Left lung (tissue), 10 donors: ENCODE results near the gene CUTA. TPM values are rescaled to one million over a fixed set of nuclear protein-coding genes. Genes with fewer than 3 reads are reported as not detected.

Source experiments
- ATAC-seq: fragments of 200-7000 bp; cut with Tn5 transposase; one replicate; pipeline ENCODE4 v1.9.1; 2020; ENCODE audit warnings: moderate library complexity
- DNase-seq, 4 donors: peaks; one replicate each; pipeline ENCODE4 v3.0.0-alpha.2; 2013 to 2020
- H3K27ac ChIP-seq, 2 donors: fragments of 200-600 bp; sonication (generic) in 1 of 2; one replicate each; pipeline versions ENCODE4 v1.5.0 to v1.8.0; 2020 to 2021
- H3K27me3 ChIP-seq, 2 donors: fragments of 200-600 bp; sonication (generic) in 1 of 2; one replicate each; pipeline versions ENCODE4 v1.5.0 to v1.8.0; 2020 to 2021
- H3K36me3 ChIP-seq, 2 donors: fragments of 200-600 bp; sonication (generic) in 1 of 2; one replicate each; pipeline versions ENCODE4 v1.5.0 to v1.8.0; 2020 to 2021
- H3K4me1 ChIP-seq, 2 donors: fragments of 200-600 bp; one replicate each; pipeline ENCODE4 v1.8.0; 2021
- H3K4me3 ChIP-seq, 2 donors: fragments of 200-600 bp; sonication (generic) in 1 of 2; one replicate each; pipeline versions ENCODE4 v1.5.0 to v1.8.0; 2020 to 2021; ENCODE audit warnings: mild to moderate bottlenecking in 1 of 2
- H3K9me3 ChIP-seq, 2 donors: fragments of 200-600 bp; sonication (generic) in 1 of 2; one replicate each; pipeline versions ENCODE4 v1.5.0 to v1.8.0; 2020 to 2021
- intact Hi-C, 2 donors: fragments of 100-400 bp; cut with DNase I; formaldehyde crosslinking; loops; one replicate each; pipeline versions ENCODE4 v1.11.2 to v1.14.2; 2022
- polyA plus RNA-seq, 6 donors: library from polyadenylated mRNA; unstranded; fragments of 120-200 nt; gene quantifications; one replicate each; pipeline ENCODE4 v1.2.1, GENCODE V29; 2013; ENCODE audit not compliant: insufficient read length in 6 of 6
- total RNA-seq, 2 donors: library from RNA; stranded (reverse); fragmentation: NEBNext Ultra II Directional; extraction: Animal tissue kit (Norgen Biotek cat#: 25700); gene quantifications; one replicate each; pipeline ENCODE4 v1.2.1, GENCODE V29; 2021
- TF ChIP-seq, protein P1 (sequence below), 2 donors: fragments of 200-600 bp; sonication (generic) in 1 of 2; IDR thresholded peaks; one replicate each; pipeline versions ENCODE4 v1.5.0 to v1.8.0; 2021; ENCODE audit warnings: antibody characterized with exemption in 2 of 2
- donor health status: DM: no; HTN: yes; CAD: no.
- donor health status: DM: no; HTN: no; CAD: no.

Gene CUTA
- total and polyA plus RNA-seq, 8 donors: 144 to 189 (median 175) TPM

DNA sequence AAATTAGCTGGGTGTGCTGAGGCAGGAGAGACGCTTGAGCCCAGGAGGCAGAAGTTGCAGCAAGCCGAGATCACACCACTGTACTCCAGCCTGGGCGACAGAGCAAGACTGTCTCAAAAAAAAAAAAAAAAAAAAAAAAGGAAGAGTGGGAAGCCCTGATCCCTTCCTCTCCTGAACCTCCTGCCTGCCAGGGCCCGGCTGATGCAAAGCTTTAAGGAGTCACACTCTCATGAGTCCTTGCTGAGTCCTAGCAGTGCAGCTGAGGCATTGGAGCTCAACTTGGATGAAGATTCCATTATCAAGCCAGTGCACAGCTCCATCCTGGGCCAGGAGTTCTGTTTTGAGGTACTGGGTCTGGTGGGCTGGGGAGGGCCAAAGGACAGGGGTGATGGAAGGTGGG is 17.1 kb upstream of the CUTA start:
- Histone ChIP-seq H3K4me3 (no peak overlapping the region), H3K27me3 (no peaks in the 10 kb centered on the region), H3K4me1 (peaks cover 4 to 23% of the 10 kb centered on the region in 2 donors), H3K27ac (no peak overlapping the region), H3K36me3 (peaks cover 0 to 44% of the 10 kb centered on the region in 2 donors), H3K9me3 (no peaks in the 10 kb centered on the region)
- intact Hi-C loops: no loop called here
- no peak for ATAC-seq
- TF ChIP-seq, protein P1, sequence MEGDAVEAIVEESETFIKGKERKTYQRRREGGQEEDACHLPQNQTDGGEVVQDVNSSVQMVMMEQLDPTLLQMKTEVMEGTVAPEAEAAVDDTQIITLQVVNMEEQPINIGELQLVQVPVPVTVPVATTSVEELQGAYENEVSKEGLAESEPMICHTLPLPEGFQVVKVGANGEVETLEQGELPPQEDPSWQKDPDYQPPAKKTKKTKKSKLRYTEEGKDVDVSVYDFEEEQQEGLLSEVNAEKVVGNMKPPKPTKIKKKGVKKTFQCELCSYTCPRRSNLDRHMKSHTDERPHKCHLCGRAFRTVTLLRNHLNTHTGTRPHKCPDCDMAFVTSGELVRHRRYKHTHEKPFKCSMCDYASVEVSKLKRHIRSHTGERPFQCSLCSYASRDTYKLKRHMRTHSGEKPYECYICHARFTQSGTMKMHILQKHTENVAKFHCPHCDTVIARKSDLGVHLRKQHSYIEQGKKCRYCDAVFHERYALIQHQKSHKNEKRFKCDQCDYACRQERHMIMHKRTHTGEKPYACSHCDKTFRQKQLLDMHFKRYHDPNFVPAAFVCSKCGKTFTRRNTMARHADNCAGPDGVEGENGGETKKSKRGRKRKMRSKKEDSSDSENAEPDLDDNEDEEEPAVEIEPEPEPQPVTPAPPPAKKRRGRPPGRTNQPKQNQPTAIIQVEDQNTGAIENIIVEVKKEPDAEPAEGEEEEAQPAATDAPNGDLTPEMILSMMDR (IDR thresholded peaks at IDR 0.05): no peak
- no peak for DNase-seq

DNA sequence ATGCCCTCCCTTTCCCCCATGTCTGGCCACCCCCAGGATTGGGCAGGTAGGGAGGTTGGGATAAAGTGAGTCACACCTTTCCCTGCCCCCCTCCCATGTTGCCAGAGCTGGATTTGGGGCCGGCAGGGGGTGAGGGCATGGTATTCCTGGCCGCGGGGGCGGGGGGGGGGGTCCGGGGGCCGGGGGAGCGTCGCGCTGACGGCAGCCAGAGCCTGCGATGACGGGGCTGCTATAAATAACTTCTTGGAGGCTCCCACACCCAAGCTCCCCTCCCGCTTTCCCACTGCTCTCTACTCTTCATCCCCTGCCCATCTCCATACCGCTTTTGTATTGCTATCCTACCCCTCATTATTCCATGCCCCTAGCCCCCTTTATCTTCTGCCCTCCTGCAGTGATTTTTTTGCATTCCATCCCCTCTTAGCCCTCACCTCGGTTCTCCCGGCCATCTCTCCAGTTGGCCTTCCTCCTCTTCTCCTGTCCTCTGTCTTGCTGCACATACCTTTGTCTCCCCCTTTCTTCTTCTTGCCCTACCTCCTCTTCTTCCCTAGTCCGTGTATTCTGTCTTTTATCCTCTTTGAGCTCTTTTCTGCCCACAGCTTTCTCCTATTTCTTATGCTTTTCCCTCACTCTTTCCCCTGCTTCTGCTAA is 15.8 kb upstream of the CUTA start:
- intact Hi-C loops: no loop called here
- Histone ChIP-seq H3K4me1 (peaks cover 4 to 36% of the 10 kb centered on the region in 2 donors), H3K4me3 (no peak overlapping the region), H3K9me3 (no peaks in the 10 kb centered on the region), H3K27me3 (no peaks in the 10 kb centered on the region), H3K36me3 (peaks cover 0 to 36% of the 10 kb centered on the region in 2 donors), H3K27ac (no peak overlapping the region)
- DNase-seq (no peak), ATAC-seq (no peak)
- TF ChIP-seq, protein P1 (IDR thresholded peaks at IDR 0.05): no peak

DNA sequence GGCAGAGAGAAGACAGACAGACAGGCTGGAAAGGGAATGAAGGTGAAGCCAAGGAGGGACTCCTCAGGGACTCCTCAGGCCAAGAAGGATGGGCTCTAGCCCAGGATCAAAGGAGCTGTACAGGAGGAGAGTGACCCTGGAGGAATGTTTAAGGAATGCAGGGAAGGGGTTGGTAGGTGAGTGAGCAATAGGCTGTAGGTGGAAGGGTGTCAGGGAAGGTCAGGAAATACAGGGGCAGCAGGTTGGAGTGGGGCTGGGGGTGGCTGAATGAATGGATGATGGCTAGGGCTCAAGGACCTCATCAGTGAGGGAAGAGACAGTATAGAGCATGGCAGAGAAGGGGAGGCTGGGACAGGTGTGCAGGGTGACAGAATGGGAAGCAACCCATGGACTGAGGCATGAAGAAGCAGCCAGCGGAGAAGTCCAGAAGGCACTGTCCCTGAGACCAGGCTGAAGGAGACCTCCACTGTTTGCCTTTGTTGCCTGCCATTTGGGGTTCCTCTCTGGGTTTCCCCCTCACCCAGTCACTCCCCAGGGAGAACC is 15.2 kb upstream of the CUTA start:
- no peak for ATAC-seq
- TF ChIP-seq, protein P1 (IDR thresholded peaks at IDR 0.05): no peak
- peaks cover 0 to 30% of the 10 kb centered on the region in 2 donors for H3K36me3 ChIP-seq
- DNase-seq: no peak
- intact Hi-C loops: no loop called here
- no peak overlapping the region for H3K27ac ChIP-seq
- H3K4me1 ChIP-seq: peaks cover 4 to 42% of the 10 kb centered on the region in 2 donors
- H3K9me3 ChIP-seq: no peaks in the 10 kb centered on the region
- H3K4me3 ChIP-seq: no peak overlapping the region
- no peaks in the 10 kb centered on the region for H3K27me3 ChIP-seq

DNA sequence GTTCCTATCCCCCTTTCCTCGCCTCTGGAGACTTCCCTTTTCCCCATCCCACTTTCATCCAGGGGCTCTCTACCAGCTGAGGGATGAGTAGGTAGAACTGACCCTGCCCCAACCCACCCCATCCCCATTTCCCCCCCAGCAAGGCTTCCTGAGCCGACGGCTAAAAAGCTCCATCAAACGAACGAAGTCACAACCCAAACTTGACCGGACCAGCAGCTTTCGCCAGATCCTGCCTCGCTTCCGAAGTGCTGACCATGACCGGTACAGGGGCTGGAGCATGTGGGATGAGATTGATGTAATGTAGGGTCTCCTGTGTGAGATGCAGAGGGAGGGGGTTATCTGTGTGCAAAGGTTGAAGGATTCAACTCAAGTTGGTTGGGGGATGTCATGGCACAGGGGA is 14.6 kb upstream of the CUTA start:
- H3K4me3 ChIP-seq: no peak overlapping the region
- H3K27me3 ChIP-seq: no peaks in the 10 kb centered on the region
- H3K27ac ChIP-seq: no peak overlapping the region
- peaks cover 4 to 44% of the 10 kb centered on the region in 2 donors for H3K4me1 ChIP-seq
- no peak for ATAC-seq
- no peaks in the 10 kb centered on the region for H3K9me3 ChIP-seq
- DNase-seq: no peak
- intact Hi-C loops: no loop called here
- TF ChIP-seq, protein P1 (IDR thresholded peaks at IDR 0.05): no peak
- H3K36me3 ChIP-seq: peaks cover 0 to 25% of the 10 kb centered on the region in 2 donors

DNA sequence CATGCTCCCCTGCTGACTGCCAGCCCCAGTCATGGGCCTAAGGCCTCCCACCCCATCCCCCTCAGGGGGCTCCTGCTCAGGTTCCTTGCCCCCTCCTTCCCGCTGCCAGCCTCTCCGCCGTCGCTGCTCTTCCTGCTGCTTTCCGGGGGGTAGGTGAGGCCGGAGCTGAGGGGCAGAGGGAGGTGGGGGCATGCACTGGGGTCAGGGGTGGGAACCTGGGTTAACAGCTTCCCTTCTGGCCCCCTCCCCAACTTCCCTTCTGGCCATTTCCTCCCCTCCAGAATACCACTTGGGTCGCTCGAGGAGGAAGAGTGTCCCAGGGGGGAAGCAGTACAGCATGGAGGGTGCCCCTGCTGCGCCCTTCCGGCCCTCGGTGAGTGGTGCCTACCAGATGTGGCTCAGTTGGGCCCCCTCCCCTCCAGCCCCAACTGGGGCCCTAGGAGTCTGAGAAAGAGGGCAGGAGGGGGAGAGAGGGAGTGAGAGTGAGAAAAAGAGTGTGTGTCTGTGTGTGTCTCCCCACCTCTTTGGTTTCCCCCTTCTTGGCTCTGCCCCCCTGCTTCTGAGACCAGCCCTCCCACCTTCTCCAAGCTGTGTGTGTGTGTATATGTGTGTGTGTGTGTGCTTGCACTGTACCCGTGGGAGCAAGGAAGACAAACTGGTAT is 14.1 kb upstream of the CUTA start:
- H3K27me3 ChIP-seq: no peaks in the 10 kb centered on the region
- TF ChIP-seq, protein P1 (IDR thresholded peaks at IDR 0.05): no peak
- DNase-seq (no peak), ATAC-seq (no peak)
- peaks cover 0 to 19% of the 10 kb centered on the region in 2 donors for H3K36me3 ChIP-seq
- intact Hi-C loops: no loop called here
- H3K4me1 ChIP-seq: peaks cover 6 to 49% of the 10 kb centered on the region in 2 donors
- H3K9me3 ChIP-seq: no peaks in the 10 kb centered on the region
- H3K4me3 ChIP-seq: no peak overlapping the region
- no peak overlapping the region for H3K27ac ChIP-seq
